22Rv1 (cell line): ENCODE results near the gene PTPN13.

Experiments used
- ZFX ChIP-seq: fragments of 450-650 bp; IDR thresholded peaks from 2 replicates; pipeline ENCODE4 v1.6.1; 2017; ENCODE audit warnings: antibody characterized with exemption, borderline replicate concordance
- TF ChIP-seq, protein P1 (sequence below): fragments of 450-650 bp; IDR thresholded peaks from 2 replicates; pipeline ENCODE4 v1.5.1; 2017; ENCODE audit warnings: mild to moderate bottlenecking

DNA sequence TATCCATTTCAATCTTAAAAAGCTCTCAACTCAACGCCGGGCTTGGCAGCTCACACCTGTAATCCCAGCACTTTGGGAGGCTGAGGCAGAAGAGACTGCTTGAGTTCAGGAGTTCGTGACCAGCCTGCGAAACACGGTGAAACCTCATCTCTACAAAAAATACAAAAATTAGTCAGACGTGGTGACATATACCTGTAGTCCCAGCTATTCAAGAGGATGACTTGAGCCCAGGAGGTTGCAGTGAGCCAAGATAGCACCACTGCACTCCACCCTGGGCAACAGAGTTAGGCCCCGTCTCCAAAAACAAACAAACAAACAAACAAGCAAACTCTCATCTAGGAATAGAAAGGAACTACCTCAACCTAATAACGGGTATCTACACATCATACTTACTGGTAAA is 50.8 kb downstream of the PTPN13 start:
- TF ChIP-seq, protein P1, sequence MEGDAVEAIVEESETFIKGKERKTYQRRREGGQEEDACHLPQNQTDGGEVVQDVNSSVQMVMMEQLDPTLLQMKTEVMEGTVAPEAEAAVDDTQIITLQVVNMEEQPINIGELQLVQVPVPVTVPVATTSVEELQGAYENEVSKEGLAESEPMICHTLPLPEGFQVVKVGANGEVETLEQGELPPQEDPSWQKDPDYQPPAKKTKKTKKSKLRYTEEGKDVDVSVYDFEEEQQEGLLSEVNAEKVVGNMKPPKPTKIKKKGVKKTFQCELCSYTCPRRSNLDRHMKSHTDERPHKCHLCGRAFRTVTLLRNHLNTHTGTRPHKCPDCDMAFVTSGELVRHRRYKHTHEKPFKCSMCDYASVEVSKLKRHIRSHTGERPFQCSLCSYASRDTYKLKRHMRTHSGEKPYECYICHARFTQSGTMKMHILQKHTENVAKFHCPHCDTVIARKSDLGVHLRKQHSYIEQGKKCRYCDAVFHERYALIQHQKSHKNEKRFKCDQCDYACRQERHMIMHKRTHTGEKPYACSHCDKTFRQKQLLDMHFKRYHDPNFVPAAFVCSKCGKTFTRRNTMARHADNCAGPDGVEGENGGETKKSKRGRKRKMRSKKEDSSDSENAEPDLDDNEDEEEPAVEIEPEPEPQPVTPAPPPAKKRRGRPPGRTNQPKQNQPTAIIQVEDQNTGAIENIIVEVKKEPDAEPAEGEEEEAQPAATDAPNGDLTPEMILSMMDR: no peak
- TF ChIP-seq ZFX: no peak
